ENCODE results near the gene DCUN1D2.

The DCUN1D2 gene

DNA sequence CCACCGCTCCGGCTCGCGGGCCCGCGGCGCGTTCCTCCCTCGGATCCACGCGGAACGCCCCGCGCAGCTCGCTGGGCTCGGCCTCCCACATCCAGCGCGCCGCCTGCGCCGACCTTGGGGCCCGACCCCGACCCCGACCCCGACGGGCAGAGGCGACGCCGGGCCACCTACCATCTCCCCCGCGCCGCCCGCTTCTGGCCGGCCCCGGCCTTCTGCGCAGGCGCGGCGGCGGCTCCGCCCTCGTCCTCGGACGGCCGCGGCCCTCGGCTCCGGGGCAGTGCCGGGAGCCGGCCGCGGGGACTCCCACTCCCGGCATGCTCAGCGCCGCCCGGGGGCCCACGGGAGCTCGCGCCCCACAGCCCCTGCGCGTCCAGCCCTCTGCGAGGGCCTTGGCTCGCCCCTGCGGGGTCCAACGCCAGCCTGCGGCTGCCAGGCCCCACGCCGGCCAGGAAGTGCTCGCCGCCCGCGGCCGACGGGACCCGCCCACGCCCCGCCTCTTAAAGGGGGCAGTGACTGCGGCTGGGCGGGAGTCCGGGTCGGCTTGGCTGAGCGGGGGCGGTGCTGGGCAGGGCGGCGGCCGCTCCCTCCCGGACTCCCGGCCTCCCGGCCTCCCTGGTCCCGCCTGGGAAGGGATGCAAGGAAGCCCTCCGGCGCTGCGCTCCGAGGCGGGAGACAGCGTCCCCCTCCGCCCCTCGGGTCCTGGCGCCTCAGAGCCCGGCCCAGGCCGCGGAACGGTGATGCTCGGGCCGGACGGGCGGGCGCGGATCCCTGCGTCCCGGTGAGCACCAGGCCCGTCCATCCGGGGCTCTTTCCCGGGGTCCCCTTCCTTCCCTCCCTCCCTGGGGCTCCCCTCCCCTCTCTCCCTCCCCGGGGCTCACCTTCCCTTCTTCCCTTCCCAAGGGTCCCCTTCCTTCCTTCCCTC, at the start of gene DCUN1D2:
DCUN1D2 (minus strand) TSS at position 216 of the 922 bp plus-strand sequence; CDS start at position 174, 42 bp downstream.
- H3K36me3 Mint-ChIP-seq (ENCODE audit: low read depth) = peaks cover 7% of the 10 kb centered on the region
- H3K9me3 Mint-ChIP-seq = no peaks in the 10 kb centered on the region
- H3K4me3 Mint-ChIP-seq = peak within 1 kb of the TSS; percentile 92 to 96 (median 94)
- peak within 1 kb of the TSS; percentile 69 to 90 (median 86) for H3K27ac Mint-ChIP-seq
- TF ChIP-seq, protein P1, sequence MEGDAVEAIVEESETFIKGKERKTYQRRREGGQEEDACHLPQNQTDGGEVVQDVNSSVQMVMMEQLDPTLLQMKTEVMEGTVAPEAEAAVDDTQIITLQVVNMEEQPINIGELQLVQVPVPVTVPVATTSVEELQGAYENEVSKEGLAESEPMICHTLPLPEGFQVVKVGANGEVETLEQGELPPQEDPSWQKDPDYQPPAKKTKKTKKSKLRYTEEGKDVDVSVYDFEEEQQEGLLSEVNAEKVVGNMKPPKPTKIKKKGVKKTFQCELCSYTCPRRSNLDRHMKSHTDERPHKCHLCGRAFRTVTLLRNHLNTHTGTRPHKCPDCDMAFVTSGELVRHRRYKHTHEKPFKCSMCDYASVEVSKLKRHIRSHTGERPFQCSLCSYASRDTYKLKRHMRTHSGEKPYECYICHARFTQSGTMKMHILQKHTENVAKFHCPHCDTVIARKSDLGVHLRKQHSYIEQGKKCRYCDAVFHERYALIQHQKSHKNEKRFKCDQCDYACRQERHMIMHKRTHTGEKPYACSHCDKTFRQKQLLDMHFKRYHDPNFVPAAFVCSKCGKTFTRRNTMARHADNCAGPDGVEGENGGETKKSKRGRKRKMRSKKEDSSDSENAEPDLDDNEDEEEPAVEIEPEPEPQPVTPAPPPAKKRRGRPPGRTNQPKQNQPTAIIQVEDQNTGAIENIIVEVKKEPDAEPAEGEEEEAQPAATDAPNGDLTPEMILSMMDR (IDR thresholded peaks at IDR 0.05; ENCODE audit: unreplicated experiment in 3 of 3) = no peak
- H3K4me1 Mint-ChIP-seq = peaks cover 61% of the 10 kb centered on the region
- no peaks in the 10 kb centered on the region for H3K27me3 Mint-ChIP-seq (ENCODE audit: low read depth)

DNA sequence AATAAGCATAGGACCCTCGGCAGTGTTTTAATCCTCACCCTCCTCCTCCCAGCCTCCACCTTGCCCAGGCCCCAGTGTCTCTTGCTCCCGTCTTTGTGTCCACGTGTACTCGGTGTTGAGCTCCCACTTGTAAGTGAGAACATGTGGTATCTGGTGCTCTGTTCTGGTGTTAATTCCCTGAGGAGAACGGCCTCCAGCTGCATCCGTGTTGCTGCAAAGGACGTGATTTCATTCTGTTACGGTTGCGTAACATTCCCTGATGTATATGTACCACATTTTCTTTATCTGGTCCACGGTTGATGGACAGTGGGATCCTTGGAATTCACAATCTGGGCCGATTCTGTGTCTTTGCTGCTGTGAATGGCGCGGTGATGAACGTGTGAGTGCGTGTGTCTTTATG, 49.3 kb upstream of the DCUN1D2 start:
- H3K4me1 Mint-ChIP-seq = peaks cover 14% of the 10 kb centered on the region
- no peaks in the 10 kb centered on the region for H3K27me3 Mint-ChIP-seq (ENCODE audit: low read depth)
- H3K36me3 Mint-ChIP-seq (ENCODE audit: low read depth) = peaks cover 78% of the 10 kb centered on the region
- H3K4me3 Mint-ChIP-seq = no peak overlapping the region
- H3K9me3 Mint-ChIP-seq = peaks cover 15% of the 10 kb centered on the region
- TF ChIP-seq, protein P1 (IDR thresholded peaks at IDR 0.05; ENCODE audit: unreplicated experiment in 3 of 3) = no peak
- no peak overlapping the region for H3K27ac Mint-ChIP-seq

DNA sequence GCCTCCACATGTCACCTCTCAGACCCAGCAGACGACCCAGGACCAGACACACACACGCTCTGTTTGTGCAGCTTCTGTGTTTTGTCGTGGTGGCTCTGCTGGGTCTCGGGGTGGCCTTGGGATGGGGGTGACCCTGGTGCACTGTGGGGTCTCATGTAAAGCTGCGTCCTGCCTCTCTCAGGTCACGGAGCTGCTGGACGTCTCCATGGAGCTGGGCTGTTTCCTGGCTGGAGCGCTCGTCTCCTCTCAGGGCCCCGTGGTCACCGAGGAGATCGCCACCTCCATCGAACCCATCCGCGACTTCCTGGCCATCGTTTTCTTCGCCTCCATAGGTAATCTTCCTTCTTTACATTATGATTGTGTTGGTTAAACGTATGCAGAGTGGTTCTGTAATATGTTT, 48.7 kb upstream of the DCUN1D2 start:
- no peak overlapping the region for H3K4me3 Mint-ChIP-seq
- H3K4me1 Mint-ChIP-seq = peaks cover 8% of the 10 kb centered on the region
- no peak overlapping the region for H3K27ac Mint-ChIP-seq
- H3K27me3 Mint-ChIP-seq (ENCODE audit: low read depth) = no peaks in the 10 kb centered on the region
- TF ChIP-seq, protein P1 (IDR thresholded peaks at IDR 0.05; ENCODE audit: unreplicated experiment in 3 of 3) = no peak
- H3K9me3 Mint-ChIP-seq = peaks cover 15% of the 10 kb centered on the region
- H3K36me3 Mint-ChIP-seq (ENCODE audit: low read depth) = peaks cover 72% of the 10 kb centered on the region

DNA sequence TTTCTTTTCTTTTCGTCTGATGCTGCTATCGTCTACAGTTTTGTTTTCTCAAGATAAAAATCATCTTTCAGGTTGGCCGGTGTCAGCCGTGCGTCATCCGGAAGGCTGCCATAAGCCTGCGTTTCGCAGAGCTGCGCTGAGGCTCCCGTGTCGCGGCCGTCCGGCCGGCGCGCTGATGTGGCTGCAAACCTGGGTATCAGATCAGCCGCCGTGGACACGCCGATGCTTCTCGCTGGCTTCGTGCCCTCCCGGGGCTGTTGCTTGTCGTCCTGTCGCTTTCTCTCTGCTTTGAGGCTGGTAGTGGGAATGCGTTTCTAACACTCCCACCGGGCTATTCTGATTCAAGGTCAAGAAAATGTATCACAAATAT, 48.2 kb upstream of the DCUN1D2 start:
- Mint-ChIP-seq H3K4me1 (peaks cover 5% of the 10 kb centered on the region), H3K9me3 (peaks cover 13% of the 10 kb centered on the region), H3K27ac (no peak overlapping the region), H3K4me3 (no peak overlapping the region), H3K36me3 (ENCODE audit: low read depth) (peaks cover 73% of the 10 kb centered on the region), H3K27me3 (ENCODE audit: low read depth) (no peaks in the 10 kb centered on the region)
- TF ChIP-seq, protein P1 (IDR thresholded peaks at IDR 0.05; ENCODE audit: unreplicated experiment in 3 of 3) = no peak

DNA sequence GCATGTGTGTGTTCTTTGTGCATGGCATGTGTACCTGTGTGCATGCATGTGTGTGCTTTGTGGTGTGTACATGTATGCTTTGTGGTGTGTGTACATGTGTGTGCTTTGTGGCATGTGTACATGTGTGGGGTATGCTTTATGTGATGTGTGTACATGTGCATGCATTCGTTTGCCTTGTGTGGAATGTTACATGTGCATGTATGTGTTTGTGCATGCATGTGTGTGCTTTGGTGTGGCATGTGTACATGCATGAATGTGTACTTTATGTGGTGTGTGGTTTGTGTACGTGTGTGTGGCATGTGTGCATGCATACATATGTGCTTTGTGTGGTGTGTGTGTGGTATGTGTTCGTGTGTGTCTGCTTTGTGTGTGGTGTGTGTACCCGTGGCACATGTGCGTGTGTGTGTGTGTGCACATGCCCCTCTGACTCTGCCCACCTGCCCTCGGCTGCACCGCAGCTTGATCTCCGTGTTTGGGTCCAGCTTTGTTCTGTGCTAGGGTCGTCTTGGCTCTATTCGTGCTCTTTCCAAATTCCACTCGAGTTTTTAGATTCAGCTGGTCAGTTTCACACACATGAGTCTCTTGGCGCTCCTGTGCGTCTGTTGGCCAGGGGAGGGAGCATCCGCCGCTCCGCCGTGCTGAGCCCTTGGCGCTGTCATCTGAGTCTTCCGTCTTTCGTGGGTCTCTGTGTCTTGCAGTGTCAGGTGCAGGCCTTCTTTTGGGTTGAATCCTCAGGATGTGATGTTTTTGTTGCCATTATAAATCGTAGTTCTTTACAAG, 47.6 kb upstream of the DCUN1D2 start:
- peaks cover 74% of the 10 kb centered on the region for H3K36me3 Mint-ChIP-seq (ENCODE audit: low read depth)
- H3K27me3 Mint-ChIP-seq (ENCODE audit: low read depth) = no peaks in the 10 kb centered on the region
- H3K4me3 Mint-ChIP-seq = no peak overlapping the region
- peaks cover 10% of the 10 kb centered on the region for H3K9me3 Mint-ChIP-seq
- TF ChIP-seq, protein P1 (IDR thresholded peaks at IDR 0.05; ENCODE audit: unreplicated experiment in 3 of 3) = no peak
- peaks cover 8% of the 10 kb centered on the region for H3K4me1 Mint-ChIP-seq
- no peak overlapping the region for H3K27ac Mint-ChIP-seq
